Measurements from ENCODE around the gene SSBP2.

GRCh38 chr5:81761270-81761669, 10.4 kb upstream of the SSBP2 start:
- TF ChIP-seq CTCF (IDR thresholded peaks at IDR 0.05; ENCODE audit: insufficient read depth, low read length, poor library complexity, severe bottlenecking) (no peak), EZH2phosphoT487 (conservative IDR thresholded peaks at IDR 0.05; ENCODE audit: low read length) (no peak)

Measured in SU-DHL-6 (cell line).